GM18526 (cell line): ENCODE measurements around the gene CSTPP1.

ENCODE experiments used
- POLR2A ChIP-seq: IDR thresholded peaks from 3 replicates; pipeline ENCODE4 v1.6.1; 2011; ENCODE audit not compliant: insufficient read length; ENCODE audit errors: extremely low read depth

Gene CSTPP1

GRCh38 chr11:46901156-46901555 is 35.4 kb upstream of the CSTPP1 start:
- TF ChIP-seq POLR2A, result no peak

GRCh38 chr11:46902694-46903093 is 33.9 kb upstream of the CSTPP1 start:
- no peak for TF ChIP-seq POLR2A

- TF ChIP-seq POLR2A, result no peak
Observed at GRCh38 chr11:46903846-46904245, 32.7 kb upstream of the CSTPP1 start.

- TF ChIP-seq POLR2A, result no peak
Observed at GRCh38 chr11:46905806-46906205, 30.8 kb upstream of the CSTPP1 start.

- no peak for TF ChIP-seq POLR2A
Observed at GRCh38 chr11:46906609-46907041, 29.9 kb upstream of the CSTPP1 start.

GRCh38 chr11:46907606-46908005 is 29.0 kb upstream of the CSTPP1 start:
- no peak for TF ChIP-seq POLR2A

- no peak for TF ChIP-seq POLR2A
Observed at GRCh38 chr11:46912526-46913150, 23.9 kb upstream of the CSTPP1 start.

- no peak for TF ChIP-seq POLR2A
Observed at GRCh38 chr11:46913484-46913883, 23.1 kb upstream of the CSTPP1 start.

- no peak for TF ChIP-seq POLR2A
Observed at GRCh38 chr11:46914363-46914762, 22.2 kb upstream of the CSTPP1 start.

- no peak for TF ChIP-seq POLR2A
Observed at GRCh38 chr11:46914910-46915309, 21.7 kb upstream of the CSTPP1 start.

GRCh38 chr11:46916286-46917108 is 20.1 kb upstream of the CSTPP1 start:
- TF ChIP-seq POLR2A, result no peak

GRCh38 chr11:46917109-46917761 is 19.3 kb upstream of the CSTPP1 start:
- TF ChIP-seq POLR2A, result no peak

- TF ChIP-seq POLR2A, result no peak
Observed at GRCh38 chr11:46917762-46918082, 18.8 kb upstream of the CSTPP1 start.

GRCh38 chr11:46918083-46918787 is 18.3 kb upstream of the CSTPP1 start, which contains the start of gene LRP4:
Gene LRP4, minus strand, starts transcription at chr11:46918550. Its CDS starts 171 bp downstream, at chr11:46918379.
- TF ChIP-seq POLR2A, result no peak

GRCh38 chr11:46918788-46919513 is 17.6 kb upstream of the CSTPP1 start:
- TF ChIP-seq POLR2A, result no peak
